Measurements from ENCODE around the gene WDFY2.

Gene WDFY2

DNA sequence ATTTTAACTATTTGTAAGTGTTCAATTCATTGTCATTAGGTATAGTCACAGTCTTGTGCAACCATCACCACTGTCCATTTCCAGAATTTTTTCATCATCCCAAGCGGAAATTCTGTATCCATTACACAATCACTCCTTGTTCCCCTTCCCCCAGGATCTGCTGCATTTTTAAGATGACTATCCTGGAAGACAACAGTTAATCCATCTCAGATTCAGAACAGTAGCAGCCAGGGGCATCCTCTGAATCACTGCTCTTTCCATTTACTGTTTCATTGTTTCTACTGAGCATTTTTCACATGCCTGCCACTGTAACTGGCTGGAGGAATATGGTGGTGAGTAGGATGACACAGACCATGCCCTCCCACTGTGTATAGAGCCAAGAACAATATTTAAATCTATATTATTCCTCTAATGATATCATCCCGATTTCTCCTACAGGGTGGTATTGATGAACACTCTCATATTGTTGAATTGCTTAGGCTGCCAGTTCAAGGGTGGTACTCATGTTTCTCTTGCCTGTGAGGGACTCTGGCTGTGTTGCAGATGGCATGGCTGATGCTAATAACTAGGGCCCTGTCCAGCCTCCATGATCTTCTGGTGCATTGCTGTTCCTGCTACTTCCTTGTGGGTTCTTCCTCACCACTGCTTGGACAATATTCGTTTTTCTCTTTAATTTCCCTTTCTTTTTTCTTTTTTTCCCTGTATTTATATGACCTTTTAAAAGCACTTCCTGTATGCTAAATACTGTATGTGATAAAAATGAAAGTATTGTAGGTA, 59.0 kb downstream of the WDFY2 start:
- no peaks in the 10 kb centered on the region for H3K27me3 ChIP-seq (ENCODE audit: low read length)
- H3K4me3 ChIP-seq (ENCODE audit: insufficient read depth, low read length, poor library complexity, severe bottlenecking), result no peak overlapping the region
- no peaks in the 10 kb centered on the region for H3K36me3 ChIP-seq (ENCODE audit: low read length)
- no peaks in the 10 kb centered on the region for H3K9me3 ChIP-seq (ENCODE audit: insufficient read depth, low read length)
- H4K20me1 ChIP-seq (ENCODE audit: low read depth, low read length), result peaks cover 6% of the 10 kb centered on the region
- H3K27ac ChIP-seq (ENCODE audit: low read depth, low read length), result no peak overlapping the region
- no peaks in the 10 kb centered on the region for H3K79me2 ChIP-seq (ENCODE audit: insufficient read depth, low read length)
- H3F3A ChIP-seq (ENCODE audit: insufficient read depth), result no peaks in the 10 kb centered on the region
- H3K4me2 ChIP-seq (ENCODE audit: low read depth, low read length, poor library complexity, severe bottlenecking), result no peak overlapping the region
- H3K9ac ChIP-seq (ENCODE audit: low read length), result no peak overlapping the region
- TF ChIP-seq, protein P1, sequence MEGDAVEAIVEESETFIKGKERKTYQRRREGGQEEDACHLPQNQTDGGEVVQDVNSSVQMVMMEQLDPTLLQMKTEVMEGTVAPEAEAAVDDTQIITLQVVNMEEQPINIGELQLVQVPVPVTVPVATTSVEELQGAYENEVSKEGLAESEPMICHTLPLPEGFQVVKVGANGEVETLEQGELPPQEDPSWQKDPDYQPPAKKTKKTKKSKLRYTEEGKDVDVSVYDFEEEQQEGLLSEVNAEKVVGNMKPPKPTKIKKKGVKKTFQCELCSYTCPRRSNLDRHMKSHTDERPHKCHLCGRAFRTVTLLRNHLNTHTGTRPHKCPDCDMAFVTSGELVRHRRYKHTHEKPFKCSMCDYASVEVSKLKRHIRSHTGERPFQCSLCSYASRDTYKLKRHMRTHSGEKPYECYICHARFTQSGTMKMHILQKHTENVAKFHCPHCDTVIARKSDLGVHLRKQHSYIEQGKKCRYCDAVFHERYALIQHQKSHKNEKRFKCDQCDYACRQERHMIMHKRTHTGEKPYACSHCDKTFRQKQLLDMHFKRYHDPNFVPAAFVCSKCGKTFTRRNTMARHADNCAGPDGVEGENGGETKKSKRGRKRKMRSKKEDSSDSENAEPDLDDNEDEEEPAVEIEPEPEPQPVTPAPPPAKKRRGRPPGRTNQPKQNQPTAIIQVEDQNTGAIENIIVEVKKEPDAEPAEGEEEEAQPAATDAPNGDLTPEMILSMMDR (IDR thresholded peaks at IDR 0.05; ENCODE audit: insufficient read depth, low read length, poor library complexity, severe bottlenecking), result no peak
- TF ChIP-seq EZH2phosphoT487 (conservative IDR thresholded peaks at IDR 0.05; ENCODE audit: low read length), result no peak
- no peaks in the 10 kb centered on the region for H3K9me2 ChIP-seq (replicated peaks; ENCODE audit: insufficient read depth, low read length)
- H2AFZ ChIP-seq (ENCODE audit: low read depth, low read length, severe bottlenecking), result no peak overlapping the region

DNA sequence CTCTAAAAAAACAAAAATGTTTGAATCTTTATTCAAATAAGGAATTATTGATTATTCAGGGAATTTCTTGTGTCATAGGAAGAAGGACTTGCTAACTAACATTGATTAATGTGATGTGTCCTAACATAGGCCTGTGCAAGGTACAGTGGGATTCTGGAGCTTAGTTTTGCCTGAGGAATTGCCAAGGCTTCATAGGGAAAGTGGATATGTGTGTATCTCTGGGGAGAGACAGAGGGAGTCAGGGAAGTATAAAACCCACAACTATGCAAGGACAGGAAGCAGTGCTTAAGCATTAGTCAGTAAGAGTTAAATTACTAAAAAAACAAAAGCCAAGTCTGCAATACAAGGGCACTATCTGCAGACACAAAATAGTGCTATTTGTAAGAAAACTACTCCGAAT, 59.6 kb downstream of the WDFY2 start:
- Histone ChIP-seq H3K27ac (ENCODE audit: low read depth, low read length) (no peak overlapping the region), H3K9me2 (replicated peaks; ENCODE audit: insufficient read depth, low read length) (no peaks in the 10 kb centered on the region), H3F3A (ENCODE audit: insufficient read depth) (no peaks in the 10 kb centered on the region), H3K9me3 (ENCODE audit: insufficient read depth, low read length) (no peaks in the 10 kb centered on the region), H3K79me2 (ENCODE audit: insufficient read depth, low read length) (no peaks in the 10 kb centered on the region), H3K36me3 (ENCODE audit: low read length) (no peaks in the 10 kb centered on the region), H3K27me3 (ENCODE audit: low read length) (no peaks in the 10 kb centered on the region), H4K20me1 (ENCODE audit: low read depth, low read length) (peaks cover 6% of the 10 kb centered on the region), H2AFZ (ENCODE audit: low read depth, low read length, severe bottlenecking) (no peak overlapping the region), H3K4me3 (ENCODE audit: insufficient read depth, low read length, poor library complexity, severe bottlenecking) (no peak overlapping the region), H3K4me2 (ENCODE audit: low read depth, low read length, poor library complexity, severe bottlenecking) (no peak overlapping the region), H3K9ac (ENCODE audit: low read length) (no peak overlapping the region)
- no peak for TF ChIP-seq EZH2phosphoT487 (conservative IDR thresholded peaks at IDR 0.05; ENCODE audit: low read length)
- TF ChIP-seq, protein P1 (IDR thresholded peaks at IDR 0.05; ENCODE audit: insufficient read depth, low read length, poor library complexity, severe bottlenecking), result no peak

DNA sequence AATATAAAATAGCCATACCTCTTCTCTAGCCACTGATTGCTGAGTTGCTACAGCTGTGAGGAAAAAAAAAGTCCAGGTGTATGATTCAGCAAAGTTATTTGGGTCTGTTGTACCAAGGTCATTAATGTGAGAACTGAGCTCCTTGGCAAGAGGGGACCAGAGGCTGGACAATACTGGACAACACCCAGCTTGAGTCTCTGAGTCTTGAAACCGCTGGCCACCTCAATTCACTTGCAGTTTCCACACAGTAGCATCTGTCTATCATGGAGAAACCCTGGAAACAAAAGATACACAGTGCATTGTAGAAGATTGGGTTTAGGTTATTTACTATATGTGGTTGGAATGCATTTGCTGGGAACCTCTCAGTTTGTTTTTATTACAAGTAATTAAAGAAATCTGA, 60.4 kb downstream of the WDFY2 start:
- no peaks in the 10 kb centered on the region for H3K79me2 ChIP-seq (ENCODE audit: insufficient read depth, low read length)
- H3K9me2 ChIP-seq (replicated peaks; ENCODE audit: insufficient read depth, low read length), result no peaks in the 10 kb centered on the region
- peaks cover 5% of the 10 kb centered on the region for H4K20me1 ChIP-seq (ENCODE audit: low read depth, low read length)
- H3K4me2 ChIP-seq (ENCODE audit: low read depth, low read length, poor library complexity, severe bottlenecking), result no peak overlapping the region
- H3K27ac ChIP-seq (ENCODE audit: low read depth, low read length), result no peak overlapping the region
- no peak overlapping the region for H3K4me3 ChIP-seq (ENCODE audit: insufficient read depth, low read length, poor library complexity, severe bottlenecking)
- no peaks in the 10 kb centered on the region for H3K36me3 ChIP-seq (ENCODE audit: low read length)
- H2AFZ ChIP-seq (ENCODE audit: low read depth, low read length, severe bottlenecking), result no peak overlapping the region
- H3K9ac ChIP-seq (ENCODE audit: low read length), result no peak overlapping the region
- H3K27me3 ChIP-seq (ENCODE audit: low read length), result no peaks in the 10 kb centered on the region
- H3F3A ChIP-seq (ENCODE audit: insufficient read depth), result no peaks in the 10 kb centered on the region
- H3K9me3 ChIP-seq (ENCODE audit: insufficient read depth, low read length), result no peaks in the 10 kb centered on the region
- TF ChIP-seq EZH2phosphoT487 (conservative IDR thresholded peaks at IDR 0.05; ENCODE audit: low read length), result no peak
- TF ChIP-seq, protein P1 (IDR thresholded peaks at IDR 0.05; ENCODE audit: insufficient read depth, low read length, poor library complexity, severe bottlenecking), result no peak
